Measurements from ENCODE around the gene TBC1D10A. TPM values are rescaled to one million over a fixed set of nuclear protein-coding genes. Genes with fewer than 3 reads are reported as not detected.

TBC1D10A gene
- total RNA-seq, 1 experiment from 2014 or later: 11.1 TPM

- POLR2A ChIA-PET: interaction anchor here (0.6 to 1.1 kb wide), 2 partner anchors 139 to 171 kb away, joined by 3 to 4 read pairs; no protein-coding TSS in a partner anchor
- Mint-ChIP-seq H3K9me3 (no peaks in the 10 kb centered on the region), H3K27ac (no peak overlapping the region)
Measured at GRCh38 chr22:30260276-30260675, 66.5 kb downstream of the TBC1D10A start.

DNA sequence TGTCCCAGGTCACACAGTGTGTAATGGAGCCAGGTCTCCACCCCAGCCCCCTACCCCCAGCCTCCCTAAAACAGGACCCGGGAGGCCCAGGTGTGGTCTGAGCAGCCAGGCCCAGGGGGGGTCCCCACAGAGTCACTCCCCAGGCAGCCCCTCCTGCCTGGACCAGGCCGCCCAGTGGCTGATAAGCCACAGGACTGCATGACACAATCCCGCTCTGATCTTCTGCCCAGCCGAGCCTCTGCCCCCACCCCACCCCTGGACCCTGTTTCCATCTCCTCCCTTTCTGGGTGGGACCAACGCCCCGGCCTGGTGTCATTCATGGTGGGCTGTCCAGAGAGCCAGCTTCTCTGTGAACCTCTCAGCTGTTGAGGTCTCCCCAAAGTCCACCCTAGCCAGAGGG is 72.4 kb downstream of the TBC1D10A start:
- H3K36me3 Mint-ChIP-seq: no peaks in the 10 kb centered on the region
- no peak for ATAC-seq
- H3K27ac Mint-ChIP-seq: no peak overlapping the region
- POLR2A ChIA-PET: no interaction called here
- no peaks in the 10 kb centered on the region for H3K9me3 Mint-ChIP-seq
- peaks cover 31% of the 10 kb centered on the region for H3K4me1 Mint-ChIP-seq
- peaks cover 3% of the 10 kb centered on the region; the same call in 1 of the 2 replicates for H3K27me3 Mint-ChIP-seq (ENCODE audit: low read depth)
- no peak for TF ChIP-seq SMAD4 (CRISPR knock-in tag; IDR thresholded peaks at IDR 0.05)
- CTCF ChIA-PET: interaction anchor here (0.7 to 3.6 kb wide), 5 partner anchors 9 to 143 kb away, joined by 3 to 48 read pairs (median 7); partner anchors contain the start of gene CASTOR1
- H3K4me3 Mint-ChIP-seq: no peak overlapping the region
- no peak for DNase-seq (ENCODE audit: low spot score)

More at GRCh38 chr22:30260276-30260675, 66.5 kb downstream of the TBC1D10A start:
- H3K36me3 Mint-ChIP-seq: no peaks in the 10 kb centered on the region
- no peak for TF ChIP-seq ZNF219 (CRISPR knock-in tag; IDR thresholded peaks at IDR 0.05; ENCODE audit: borderline replicate concordance)
- TF ChIP-seq OVOL2 (CRISPR knock-in tag; IDR thresholded peaks at IDR 0.05; ENCODE audit: borderline replicate concordance): no peak
- TF ChIP-seq STAT6 (CRISPR knock-in tag; conservative IDR thresholded peaks at IDR 0.05; ENCODE audit: low read depth): no peak
- no peak for TF ChIP-seq ATF3 (CRISPR knock-in tag; conservative IDR thresholded peaks at IDR 0.05)
- TF ChIP-seq TCF7 (CRISPR knock-in tag; IDR thresholded peaks at IDR 0.05; ENCODE audit: low read depth): no peak
- TF ChIP-seq MYBL2 (CRISPR knock-in tag; IDR thresholded peaks at IDR 0.05): no peak
- no peak for TF ChIP-seq PRRX2 (CRISPR knock-in tag; IDR thresholded peaks at IDR 0.05)
- no peak for TF ChIP-seq KAT7 (CRISPR knock-in tag; IDR thresholded peaks at IDR 0.05; ENCODE audit: borderline replicate concordance)
- no peak for TF ChIP-seq TEAD1 (CRISPR knock-in tag; IDR thresholded peaks at IDR 0.05)
- TF ChIP-seq, protein P1, sequence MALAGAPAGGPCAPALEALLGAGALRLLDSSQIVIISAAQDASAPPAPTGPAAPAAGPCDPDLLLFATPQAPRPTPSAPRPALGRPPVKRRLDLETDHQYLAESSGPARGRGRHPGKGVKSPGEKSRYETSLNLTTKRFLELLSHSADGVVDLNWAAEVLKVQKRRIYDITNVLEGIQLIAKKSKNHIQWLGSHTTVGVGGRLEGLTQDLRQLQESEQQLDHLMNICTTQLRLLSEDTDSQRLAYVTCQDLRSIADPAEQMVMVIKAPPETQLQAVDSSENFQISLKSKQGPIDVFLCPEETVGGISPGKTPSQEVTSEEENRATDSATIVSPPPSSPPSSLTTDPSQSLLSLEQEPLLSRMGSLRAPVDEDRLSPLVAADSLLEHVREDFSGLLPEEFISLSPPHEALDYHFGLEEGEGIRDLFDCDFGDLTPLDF (CRISPR knock-in tag; IDR thresholded peaks at IDR 0.05): no peak
- H3K27me3 Mint-ChIP-seq (ENCODE audit: low read depth): peaks cover 9% of the 10 kb centered on the region
- CTCF ChIA-PET: interaction anchor here (0.5 to 3.0 kb wide), 3 partner anchors 10 to 66 kb away, joined by 3 to 31 read pairs (median 4); partner anchors contain the start of genes CASTOR1 and TBC1D10A
- H3K4me3 Mint-ChIP-seq: no peak overlapping the region
- no peak for ATAC-seq
- DNase-seq (ENCODE audit: low spot score): no peak
- peaks cover 22% of the 10 kb centered on the region for H3K4me1 Mint-ChIP-seq

- ChIA-PET POLR2A (no interaction called here), CTCF (interaction anchor here (0.6 to 3.6 kb wide), 5 partner anchors 10 to 171 kb away, joined by 3 to 48 read pairs (median 4); partner anchors contain the start of gene CASTOR1)
- H3K27ac Mint-ChIP-seq: peak overlapping the region; percentile 65
- peaks cover 35% of the 10 kb centered on the region for H3K4me1 Mint-ChIP-seq
- no peak overlapping the region for H3K4me3 Mint-ChIP-seq
- ATAC-seq (no peak), DNase-seq (ENCODE audit: low spot score) (no peak)
- no peaks in the 10 kb centered on the region for H3K36me3 Mint-ChIP-seq
- H3K9me3 Mint-ChIP-seq: no peaks in the 10 kb centered on the region
- peaks cover 3% of the 10 kb centered on the region; the same call in 1 of the 2 replicates for H3K27me3 Mint-ChIP-seq (ENCODE audit: low read depth)
- TF ChIP-seq ZNF532 (CRISPR knock-in tag; IDR thresholded peaks at IDR 0.05; ENCODE audit: borderline replicate concordance) (no peak), JUN (CRISPR knock-in tag; IDR thresholded peaks at IDR 0.05) (no peak), NFYB (CRISPR knock-in tag; conservative IDR thresholded peaks at IDR 0.05; ENCODE audit: low read depth) (no peak), ATF3 (CRISPR knock-in tag; conservative IDR thresholded peaks at IDR 0.05) (no peak), RELA (CRISPR knock-in tag; IDR thresholded peaks at IDR 0.05; ENCODE audit: borderline replicate concordance) (no peak), FOXP4 (CRISPR knock-in tag; IDR thresholded peaks at IDR 0.05) (no peak), ATF1 (CRISPR knock-in tag; IDR thresholded peaks at IDR 0.05) (no peak), NR1H2 (CRISPR knock-in tag; IDR thresholded peaks at IDR 0.05) (no peak), OVOL2 (CRISPR knock-in tag; IDR thresholded peaks at IDR 0.05; ENCODE audit: borderline replicate concordance) (no peak), EMX1 (CRISPR knock-in tag; IDR thresholded peaks at IDR 0.05) (no peak)
Measured at GRCh38 chr22:30253205-30253852, 73.4 kb downstream of the TBC1D10A start.
